Hepatocyte (in vitro differentiated cells): ENCODE data around the gene TEX35.

Experiments used
- CTCF ChIP-seq: fragments of 200-600 bp; sonication (generic); IDR thresholded peaks from 2 replicates; pipeline ENCODE4 v1.5.1; 2016; ENCODE audit warnings: antibody characterized with exemption, mild to moderate bottlenecking; ENCODE audit not compliant: poor library complexity
- EZH2 ChIP-seq: fragments of 200-600 bp; sonication (generic); IDR thresholded peaks from 2 replicates; pipeline ENCODE4 v1.6.1; 2016; ENCODE audit warnings: antibody characterized with exemption, mild to moderate bottlenecking, borderline replicate concordance

DNA sequence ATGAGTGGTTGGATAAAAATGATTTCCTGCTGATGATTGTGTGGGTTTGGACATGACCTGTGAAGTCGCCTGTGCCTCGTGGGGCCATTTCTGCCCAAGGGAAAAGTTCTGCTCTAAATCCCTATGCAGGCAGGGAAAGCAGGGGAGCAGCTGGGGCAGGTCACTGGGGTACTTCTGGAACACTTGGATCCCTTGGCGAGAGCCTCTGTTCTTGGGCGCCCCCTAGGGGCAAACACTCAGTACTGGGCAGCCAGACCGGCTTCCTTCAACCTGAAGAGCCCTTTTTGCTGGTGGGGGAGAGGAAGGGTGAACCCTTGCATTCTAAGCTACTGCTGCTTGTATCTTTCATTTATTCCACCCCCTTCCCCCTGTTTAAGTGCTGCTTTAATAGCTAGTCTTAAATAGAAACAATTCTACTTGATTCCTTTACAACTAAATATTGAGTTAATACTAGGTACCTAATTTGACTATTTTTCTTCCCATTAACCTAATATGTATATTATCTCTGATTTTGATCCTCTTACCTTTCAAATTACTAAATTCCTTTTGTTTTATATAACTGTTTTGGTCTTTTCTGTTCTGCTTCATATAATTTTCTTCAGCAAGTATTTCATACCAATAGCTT, 11.1 kb upstream of the TEX35 start:
- TF ChIP-seq CTCF (peak; percentile 72), EZH2 (no peak)
